MCF 10A (cell line): ENCODE data around the gene SHMT1. TPM values are rescaled to one million over a fixed set of nuclear protein-coding genes. Genes with fewer than 3 reads are reported as not detected.

ENCODE experiments used
- BruUV-seq: library from RNA; stranded (reverse); fragments of 400-500 nt; replicated peaks from 2 replicates; lab custom pipeline; 2021; lab: Mats Ljungman, UMichigan
- CTCF ChIA-PET: fragments of 300-600 bp; sonication (Branson Sonifier 250); formaldehyde crosslinking; extraction: SDS; loops from one replicate; lab custom pipeline; 2021; ENCODE audit warnings: antibody characterized with exemption, inconsistent platforms; lab: Yijun Ruan, JAX
- POLR2A ChIA-PET: fragments of 300-600, 350-650 bp; sonication (Branson Sonifier 250); formaldehyde crosslinking; extraction: SDS; loops from one replicate; lab custom pipeline; 2020; ENCODE audit warnings: antibody characterized with exemption, inconsistent platforms; lab: Yijun Ruan, JAX
- DNase-seq: peaks from one replicate; pipeline ENCODE4 v3.0.0-alpha.2; 2018; ENCODE audit not compliant: unreplicated experiment
- H3K27ac Mint-ChIP-seq: one replicate; pipeline ENCODE4 v1.8.0; 2022; ENCODE audit warnings: mild to moderate bottlenecking, low read depth, mixed read lengths; ENCODE audit not compliant: unreplicated experiment
- H3K27me3 Mint-ChIP-seq: one replicate; pipeline ENCODE4 v1.8.0; 2022; ENCODE audit warnings: mixed read lengths; ENCODE audit not compliant: insufficient read depth, unreplicated experiment
- H3K36me3 Mint-ChIP-seq: one replicate; pipeline ENCODE4 v1.8.0; 2022; ENCODE audit warnings: mild to moderate bottlenecking, moderate library complexity, mixed read lengths; ENCODE audit not compliant: insufficient read depth, unreplicated experiment
- H3K4me1 Mint-ChIP-seq: one replicate; pipeline ENCODE4 v1.8.0; 2022; ENCODE audit warnings: mixed read lengths; ENCODE audit not compliant: insufficient read depth, unreplicated experiment
- H3K4me3 Mint-ChIP-seq: one replicate; pipeline ENCODE4 v1.8.0; 2022; ENCODE audit warnings: mild to moderate bottlenecking, moderate library complexity, mixed read lengths; ENCODE audit not compliant: unreplicated experiment
- H3K9me3 Mint-ChIP-seq: one replicate; pipeline ENCODE4 v1.8.0; 2022; ENCODE audit warnings: mixed read lengths; ENCODE audit not compliant: unreplicated experiment
- intact Hi-C: fragments of 100-400 bp; cut with micrococcal nuclease; formaldehyde crosslinking; loops from 2 replicates; pipeline ENCODE4 v1.14.1; 2022
- total RNA-seq: library from RNA; stranded (reverse); gene quantifications from 2 replicates; pipeline ENCODE4 v1.2.3, GENCODE V29; 2022
- TF ChIP-seq, protein P1 (sequence below): fragments of 200-600 bp; IDR thresholded peaks from one replicate; pipeline ENCODE4 v1.8.0; 2022; ENCODE audit warnings: antibody characterized with exemption, mild to moderate bottlenecking; ENCODE audit not compliant: unreplicated experiment

SHMT1 gene
- total RNA-seq, 1 experiment from 2014 or later, result 23.0 TPM

DNA sequence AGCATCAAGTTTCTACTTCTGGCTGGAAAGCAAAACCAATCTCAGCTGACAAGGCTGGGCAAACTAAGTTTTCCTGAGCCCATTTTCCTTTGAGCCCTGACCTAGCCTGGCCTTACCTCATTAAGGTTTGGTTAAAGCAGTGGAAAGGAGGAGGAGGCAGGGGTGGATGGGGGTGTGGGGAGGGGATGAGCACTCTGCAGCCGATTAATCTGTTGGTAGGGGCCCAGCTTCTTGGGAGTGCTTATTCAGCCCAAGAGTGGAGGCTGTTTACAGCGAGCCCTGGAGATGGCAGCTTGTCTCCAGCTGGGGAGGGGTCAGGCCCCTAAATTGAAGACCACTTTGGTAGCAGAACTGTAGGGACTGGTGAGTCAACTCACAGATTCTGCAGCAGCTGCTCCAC lies 36.3 kb downstream of the SHMT1 start:
- no peaks in the 10 kb centered on the region for H3K27me3 Mint-ChIP-seq
- intact Hi-C loops, result no loop called here
- H3K4me3 Mint-ChIP-seq, result no peak overlapping the region
- POLR2A ChIA-PET, result interaction anchor here (1.7 kb wide), 1 partner anchor 10 kb away, joined by 5 read pairs; no protein-coding TSS in a partner anchor
- DNase-seq, result no peak
- TF ChIP-seq, protein P1, sequence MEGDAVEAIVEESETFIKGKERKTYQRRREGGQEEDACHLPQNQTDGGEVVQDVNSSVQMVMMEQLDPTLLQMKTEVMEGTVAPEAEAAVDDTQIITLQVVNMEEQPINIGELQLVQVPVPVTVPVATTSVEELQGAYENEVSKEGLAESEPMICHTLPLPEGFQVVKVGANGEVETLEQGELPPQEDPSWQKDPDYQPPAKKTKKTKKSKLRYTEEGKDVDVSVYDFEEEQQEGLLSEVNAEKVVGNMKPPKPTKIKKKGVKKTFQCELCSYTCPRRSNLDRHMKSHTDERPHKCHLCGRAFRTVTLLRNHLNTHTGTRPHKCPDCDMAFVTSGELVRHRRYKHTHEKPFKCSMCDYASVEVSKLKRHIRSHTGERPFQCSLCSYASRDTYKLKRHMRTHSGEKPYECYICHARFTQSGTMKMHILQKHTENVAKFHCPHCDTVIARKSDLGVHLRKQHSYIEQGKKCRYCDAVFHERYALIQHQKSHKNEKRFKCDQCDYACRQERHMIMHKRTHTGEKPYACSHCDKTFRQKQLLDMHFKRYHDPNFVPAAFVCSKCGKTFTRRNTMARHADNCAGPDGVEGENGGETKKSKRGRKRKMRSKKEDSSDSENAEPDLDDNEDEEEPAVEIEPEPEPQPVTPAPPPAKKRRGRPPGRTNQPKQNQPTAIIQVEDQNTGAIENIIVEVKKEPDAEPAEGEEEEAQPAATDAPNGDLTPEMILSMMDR, result no peak
- CTCF ChIA-PET, result no interaction called here
- no peak overlapping the region for H3K27ac Mint-ChIP-seq
- no peaks in the 10 kb centered on the region for H3K9me3 Mint-ChIP-seq
- peaks cover 76% of the 10 kb centered on the region for H3K36me3 Mint-ChIP-seq
- no peaks in the 10 kb centered on the region for H3K4me1 Mint-ChIP-seq
- no TSS peak for BruUV-seq

DNA sequence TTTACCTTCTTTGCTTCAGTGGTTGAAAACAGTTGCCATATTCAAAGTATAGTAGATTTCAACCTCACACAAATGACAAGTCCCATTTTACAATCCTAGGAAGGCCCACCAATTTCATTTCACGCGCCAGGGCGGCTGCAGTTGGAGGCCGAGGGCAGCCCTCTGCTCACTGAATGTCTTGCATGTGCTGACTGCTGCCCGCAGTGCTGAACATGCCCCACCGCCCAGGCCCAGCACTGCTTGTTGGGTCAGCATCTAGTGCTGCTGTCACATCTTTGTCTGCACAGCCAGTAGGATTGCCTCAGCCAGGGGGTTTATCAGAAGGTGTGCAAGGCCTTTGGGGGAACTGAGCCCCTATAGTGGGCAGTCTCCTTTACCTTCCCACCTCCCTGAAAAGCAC lies 36.8 kb downstream of the SHMT1 start:
- TF ChIP-seq, protein P1, result no peak
- Mint-ChIP-seq H3K27me3 (no peaks in the 10 kb centered on the region), H3K36me3 (peaks cover 76% of the 10 kb centered on the region), H3K27ac (no peak overlapping the region), H3K4me1 (no peaks in the 10 kb centered on the region), H3K9me3 (no peaks in the 10 kb centered on the region), H3K4me3 (no peak overlapping the region)
- ChIA-PET CTCF (no interaction called here), POLR2A (no interaction called here)
- no peak for DNase-seq
- intact Hi-C loops, result no loop called here
- BruUV-seq, result no TSS peak

DNA sequence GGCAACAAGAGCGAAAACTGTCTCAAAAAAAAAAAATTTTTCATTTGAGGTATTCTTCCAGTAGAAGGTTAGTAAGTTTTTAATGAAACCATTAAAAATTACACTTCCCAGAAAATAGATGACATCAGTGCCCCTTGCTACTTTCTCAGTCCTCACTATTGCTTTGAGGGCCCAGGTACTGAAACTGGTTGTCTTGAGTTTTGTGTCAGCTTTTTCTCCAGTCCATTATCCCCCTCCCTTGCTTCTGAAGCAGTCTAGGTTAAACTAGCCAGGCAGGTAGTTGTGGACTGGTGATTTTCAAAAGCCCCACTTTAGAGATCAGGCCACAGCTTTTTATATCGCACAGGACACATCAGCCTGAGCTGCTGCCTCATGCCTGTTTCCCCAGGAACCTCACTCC lies 37.3 kb downstream of the SHMT1 start:
- ChIA-PET CTCF (no interaction called here), POLR2A (no interaction called here)
- no peaks in the 10 kb centered on the region for H3K27me3 Mint-ChIP-seq
- H3K4me3 Mint-ChIP-seq, result no peak overlapping the region
- no peak overlapping the region for H3K27ac Mint-ChIP-seq
- TF ChIP-seq, protein P1, result no peak
- no peaks in the 10 kb centered on the region for H3K4me1 Mint-ChIP-seq
- intact Hi-C loops, result no loop called here
- DNase-seq, result no peak
- no TSS peak for BruUV-seq
- H3K36me3 Mint-ChIP-seq, result peaks cover 72% of the 10 kb centered on the region
- no peaks in the 10 kb centered on the region for H3K9me3 Mint-ChIP-seq

DNA sequence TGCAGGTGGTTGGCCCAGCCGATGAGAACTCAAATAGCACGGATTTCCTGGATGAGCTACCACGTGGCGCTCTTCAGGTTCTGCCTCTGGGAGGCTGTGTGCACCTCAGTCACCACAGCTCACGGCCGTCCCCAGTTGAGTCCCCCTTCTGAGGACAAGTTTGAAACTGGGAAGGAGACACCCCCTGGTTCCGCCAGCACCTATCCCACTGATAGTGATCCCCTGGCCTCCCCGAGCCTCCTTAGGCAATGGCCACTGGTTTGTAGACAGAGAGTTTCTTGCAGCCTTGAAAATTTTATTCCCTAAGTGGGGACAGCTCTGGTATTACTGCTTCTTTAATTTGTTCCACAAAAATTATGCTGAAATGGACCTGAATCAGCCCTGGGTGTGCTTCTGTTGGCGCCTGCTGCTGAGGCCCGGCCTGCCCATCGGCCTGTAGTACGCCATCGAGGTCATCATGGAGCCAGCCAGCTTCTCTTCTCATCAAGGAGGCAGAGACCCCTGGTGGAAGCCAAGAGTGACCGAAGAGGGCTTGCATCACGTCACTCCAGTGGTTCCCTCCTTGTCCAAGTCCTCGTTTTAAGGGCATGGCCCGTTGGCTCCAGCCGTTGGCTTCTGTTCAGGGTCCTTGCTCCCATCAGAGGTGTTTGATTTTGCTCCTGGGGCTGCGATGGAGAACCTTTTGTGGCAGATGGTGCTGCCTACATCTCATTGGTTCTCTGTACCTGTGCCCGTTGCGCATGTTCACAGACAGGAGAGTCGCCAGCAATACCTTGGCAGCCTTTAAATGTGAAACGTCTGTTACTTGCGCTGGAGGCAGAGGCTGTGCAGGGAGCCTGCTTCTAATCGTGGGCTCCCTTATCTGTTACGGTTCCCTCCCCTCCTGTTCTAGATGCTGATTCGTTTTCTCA lies 39.0 kb downstream of the SHMT1 start:
- H3K27ac Mint-ChIP-seq, result no peak overlapping the region
- TF ChIP-seq, protein P1, result no peak
- no TSS peak for BruUV-seq
- ChIA-PET CTCF (no interaction called here), POLR2A (no interaction called here)
- intact Hi-C loops, result loop anchor here (5.0 kb wide), 1 partner anchor 107 kb away; no protein-coding TSS in a partner anchor
- H3K9me3 Mint-ChIP-seq, result no peaks in the 10 kb centered on the region
- H3K36me3 Mint-ChIP-seq, result peaks cover 66% of the 10 kb centered on the region
- no peak overlapping the region for H3K4me3 Mint-ChIP-seq
- H3K27me3 Mint-ChIP-seq, result no peaks in the 10 kb centered on the region
- peaks cover 10% of the 10 kb centered on the region for H3K4me1 Mint-ChIP-seq
- DNase-seq, result no peak
